ENCODE results near the gene ZNF581.

Gene ZNF581

GRCh38 chr19:55654323-55654867 lies 10.9 kb downstream of the ZNF581 start:
- TF ChIP-seq, protein P1, sequence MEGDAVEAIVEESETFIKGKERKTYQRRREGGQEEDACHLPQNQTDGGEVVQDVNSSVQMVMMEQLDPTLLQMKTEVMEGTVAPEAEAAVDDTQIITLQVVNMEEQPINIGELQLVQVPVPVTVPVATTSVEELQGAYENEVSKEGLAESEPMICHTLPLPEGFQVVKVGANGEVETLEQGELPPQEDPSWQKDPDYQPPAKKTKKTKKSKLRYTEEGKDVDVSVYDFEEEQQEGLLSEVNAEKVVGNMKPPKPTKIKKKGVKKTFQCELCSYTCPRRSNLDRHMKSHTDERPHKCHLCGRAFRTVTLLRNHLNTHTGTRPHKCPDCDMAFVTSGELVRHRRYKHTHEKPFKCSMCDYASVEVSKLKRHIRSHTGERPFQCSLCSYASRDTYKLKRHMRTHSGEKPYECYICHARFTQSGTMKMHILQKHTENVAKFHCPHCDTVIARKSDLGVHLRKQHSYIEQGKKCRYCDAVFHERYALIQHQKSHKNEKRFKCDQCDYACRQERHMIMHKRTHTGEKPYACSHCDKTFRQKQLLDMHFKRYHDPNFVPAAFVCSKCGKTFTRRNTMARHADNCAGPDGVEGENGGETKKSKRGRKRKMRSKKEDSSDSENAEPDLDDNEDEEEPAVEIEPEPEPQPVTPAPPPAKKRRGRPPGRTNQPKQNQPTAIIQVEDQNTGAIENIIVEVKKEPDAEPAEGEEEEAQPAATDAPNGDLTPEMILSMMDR (IDR thresholded peaks at IDR 0.05; ENCODE audit: insufficient read depth, low read depth, low read length, missing control alignments): no peak
- H3K4me3 ChIP-seq (ENCODE audit: low read length): peak overlapping the region; percentile 86
- DNase-seq (ENCODE audit: low read depth): peak; percentile 99

DNA sequence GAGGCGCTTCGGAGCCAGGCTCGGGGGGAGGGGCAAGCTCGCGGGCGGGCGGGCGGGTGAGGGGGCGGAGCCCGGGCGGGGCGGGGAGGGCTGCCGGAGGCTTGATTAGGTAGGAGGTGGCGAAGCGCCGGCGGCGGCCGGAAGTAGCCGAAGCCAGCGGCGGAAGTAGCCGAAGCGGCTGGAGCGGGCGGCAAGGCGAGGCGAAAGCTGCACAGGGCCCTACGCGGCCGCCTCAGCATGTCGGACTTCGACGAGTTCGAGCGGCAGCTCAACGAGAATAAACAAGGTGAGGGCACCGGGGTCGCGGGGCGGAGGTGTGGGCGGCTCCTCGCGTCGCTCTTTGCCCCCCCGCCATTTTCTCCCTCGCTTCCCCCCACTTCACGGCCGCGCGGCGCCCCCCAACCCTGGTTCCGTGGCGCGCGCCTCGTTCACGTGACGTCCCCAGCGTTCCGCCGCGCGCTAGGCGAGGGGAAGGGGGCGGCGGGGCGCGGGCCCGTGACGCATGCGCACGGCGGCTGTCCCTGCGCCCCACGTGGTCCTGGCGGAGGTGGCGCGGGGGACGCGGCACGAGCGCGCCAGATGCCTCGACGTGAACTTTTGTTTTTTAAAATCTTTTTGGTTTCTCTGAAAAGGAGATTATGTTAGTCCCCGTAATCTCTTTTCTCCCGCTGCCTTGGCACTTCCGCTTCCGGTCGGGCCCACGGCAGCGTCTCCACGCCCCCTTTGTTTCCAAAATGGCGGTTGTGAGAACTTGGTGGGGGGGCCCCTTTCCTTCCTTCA lies 11.6 kb downstream of the ZNF581 start, which contains the start of gene U2AF2:
Gene U2AF2 (plus strand): TSS at position 168 of the 780 bp plus-strand sequence. CDS start 70 bp downstream, at position 238.
- H3K4me3 ChIP-seq (ENCODE audit: low read length): peak within 1 kb of the TSS; percentile 86
- TF ChIP-seq, protein P1 (IDR thresholded peaks at IDR 0.05; ENCODE audit: insufficient read depth, low read depth, low read length, missing control alignments): no peak
- DNase-seq (ENCODE audit: low read depth): peak; percentile 92

GRCh38 chr19:55655648-55656040 lies 12.2 kb downstream of the ZNF581 start:
- TF ChIP-seq, protein P1 (IDR thresholded peaks at IDR 0.05; ENCODE audit: insufficient read depth, low read depth, low read length, missing control alignments): no peak
- peak overlapping the region; percentile 86 for H3K4me3 ChIP-seq (ENCODE audit: low read length)
- DNase-seq (ENCODE audit: low read depth): no peak

DNA sequence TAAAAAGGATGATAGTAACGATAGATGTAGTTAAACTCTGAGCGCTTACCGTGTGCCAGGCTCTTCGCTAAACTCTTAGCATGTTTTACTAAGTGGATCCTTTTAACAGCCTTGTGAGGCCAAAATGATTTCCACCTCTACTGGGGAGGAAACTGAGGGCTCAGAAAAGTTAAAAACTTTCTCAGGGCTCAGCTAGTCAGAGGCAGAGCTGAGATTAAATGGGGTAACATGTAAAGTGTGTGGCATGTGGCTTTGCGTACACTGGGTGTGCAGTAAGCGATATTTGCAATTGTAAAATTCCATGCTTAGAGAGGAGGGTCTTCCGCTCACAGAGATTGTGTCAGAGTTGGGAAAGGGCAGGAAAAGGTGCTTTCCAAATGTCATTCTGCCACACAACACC lies 13.1 kb downstream of the ZNF581 start:
- no peak for DNase-seq (ENCODE audit: low read depth)
- TF ChIP-seq, protein P1 (IDR thresholded peaks at IDR 0.05; ENCODE audit: insufficient read depth, low read depth, low read length, missing control alignments): no peak
- peak overlapping the region; percentile 86 for H3K4me3 ChIP-seq (ENCODE audit: low read length)

DNA sequence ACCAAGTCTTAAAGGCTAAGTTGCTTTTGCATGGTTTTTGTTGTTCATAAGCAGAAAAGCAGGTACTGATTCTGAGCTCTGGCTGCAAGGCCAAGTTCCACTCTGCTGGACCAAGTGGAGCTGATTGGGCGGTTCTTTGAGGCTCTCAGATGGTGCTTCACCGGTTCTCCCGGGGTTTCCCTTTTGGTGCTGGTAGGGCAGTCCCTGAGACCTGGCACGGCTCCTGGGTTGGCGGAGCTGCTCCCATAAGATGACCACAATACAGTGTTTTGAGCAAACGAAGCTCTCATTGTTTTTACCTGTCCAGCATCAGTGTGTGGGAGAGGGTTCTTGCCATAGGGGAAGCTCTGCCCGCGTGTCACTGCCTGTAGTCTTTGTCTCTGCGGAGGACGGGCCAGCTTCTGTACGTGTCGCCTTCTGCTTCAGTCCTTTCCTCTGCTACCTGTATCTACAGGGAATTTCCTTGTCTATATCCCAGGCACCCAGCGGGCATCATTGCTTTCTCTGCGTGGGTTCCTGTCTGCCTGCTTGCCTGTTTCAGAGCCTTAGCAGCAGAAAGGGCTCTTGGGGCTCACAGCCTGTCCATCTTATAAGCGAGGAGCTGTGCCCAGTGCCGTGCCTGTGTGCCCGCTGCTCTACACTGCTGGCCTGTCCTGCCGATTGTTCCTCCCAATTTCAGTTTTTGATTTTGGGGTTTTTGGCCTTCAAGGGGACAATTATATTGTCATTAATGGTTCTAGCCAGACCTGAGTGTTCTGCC lies 13.7 kb downstream of the ZNF581 start:
- H3K4me3 ChIP-seq (ENCODE audit: low read length): peak overlapping the region; percentile 86
- peak; percentile 45 for DNase-seq (ENCODE audit: low read depth)
- TF ChIP-seq, protein P1 (IDR thresholded peaks at IDR 0.05; ENCODE audit: insufficient read depth, low read depth, low read length, missing control alignments): no peak

DNA sequence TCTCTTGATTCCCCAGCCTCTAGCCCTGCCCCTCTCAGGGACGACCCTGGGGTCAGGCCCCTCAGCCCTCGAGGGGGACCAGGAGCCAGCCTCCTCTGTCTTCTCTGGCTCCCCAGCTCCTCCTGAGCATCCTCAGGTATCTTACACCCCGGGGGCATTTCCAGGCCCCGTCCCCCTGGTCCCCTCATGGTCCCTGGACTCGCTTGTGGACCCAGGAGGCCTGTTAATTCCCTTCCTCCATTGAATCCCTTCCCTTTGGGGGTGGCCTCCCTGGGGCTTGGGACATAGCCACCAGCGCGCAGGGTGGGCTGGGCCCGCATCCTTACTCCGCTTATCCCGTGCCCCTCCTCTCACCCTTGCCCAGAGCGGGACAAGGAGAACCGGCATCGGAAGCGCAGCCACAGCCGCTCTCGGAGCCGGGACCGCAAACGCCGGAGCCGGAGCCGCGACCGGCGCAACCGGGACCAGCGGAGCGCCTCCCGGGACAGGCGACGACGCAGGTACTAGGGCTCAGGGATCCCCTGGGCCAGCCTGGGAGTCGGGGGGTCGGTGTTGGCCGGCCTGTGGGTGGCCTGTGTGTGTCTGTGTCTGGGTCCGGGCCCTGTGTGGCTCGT lies 15.5 kb downstream of the ZNF581 start:
- H3K4me3 ChIP-seq (ENCODE audit: low read length): no peak overlapping the region
- DNase-seq (ENCODE audit: low read depth): no peak
- TF ChIP-seq, protein P1 (IDR thresholded peaks at IDR 0.05; ENCODE audit: insufficient read depth, low read depth, low read length, missing control alignments): no peak
